ENCODE data around the gene BUD31. TPM values are rescaled to one million over a fixed set of nuclear protein-coding genes. Genes with fewer than 3 reads are reported as not detected.
A peak's percentile ranks its signal among the peaks of the same experiment; 100 is the strongest.

Gene BUD31
- total and polyA plus RNA-seq, 10 of the 15 experiments (the other 5 are each of a cell fraction or from before 2014, with no cell fraction given): 74.2 to 317 (median 130) TPM

DNA sequence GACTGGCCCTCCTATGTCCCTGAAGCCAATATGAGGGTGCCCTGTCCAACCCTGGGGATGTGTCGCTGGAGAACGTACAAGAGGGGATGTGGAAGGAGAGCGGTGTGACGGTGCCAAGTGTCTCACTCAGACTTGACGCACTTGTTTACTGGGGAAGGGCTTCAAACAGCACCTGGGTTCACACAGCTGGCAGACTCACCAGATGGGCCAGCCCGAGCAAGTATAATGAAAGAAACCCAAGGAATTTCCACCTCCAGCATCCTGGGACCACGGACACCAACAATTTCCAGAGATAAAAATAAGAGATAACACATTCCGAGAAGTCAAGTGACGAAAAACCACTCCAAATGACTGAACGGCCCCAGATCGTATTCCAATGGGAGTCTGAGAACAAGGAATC lies 51.9 kb downstream of the BUD31 start:
- no peak for FAIRE-seq
- 96% methylated on average over 11 of the region's 11 CpGs for WGBS (ENCODE audit: insufficient coverage, insufficient replicate concordance, low lambda C conversion rate, missing lambda C conversion rate)
- SMC1A ChIA-PET (ENCODE audit: uncharacterized antibody, unreplicated experiment): no interaction called here
- intact Hi-C loops (cut with micrococcal nuclease; ENCODE audit: unreplicated experiment) (loop anchor here (10.0 kb wide), 1 partner anchor 154 kb away; the partner anchor contains the start of gene ZSCAN25), in situ Hi-C loops (cut with MboI) (no loop called here)
- Histone ChIP-seq H3K9ac (ENCODE audit: control insufficient read depth, insufficient read depth, low read length) (no peak overlapping the region), H3K4me1 (ENCODE audit: control insufficient read depth, insufficient read depth, low read length) (no peaks in the 10 kb centered on the region), H3K36me3 (ENCODE audit: control insufficient read depth in 2 of 2, insufficient read depth in 2 of 2, low read length in 1 of 2) (peaks cover 25% of the 10 kb centered on the region in 2 experiments), H3K79me2 (ENCODE audit: control insufficient read depth, insufficient read depth, low read length) (peaks cover 49% of the 10 kb centered on the region), H3K27ac (ENCODE audit: control insufficient read depth, insufficient read depth) (no peak overlapping the region), H3K27me3 (replicated peaks in 1 of 2; ENCODE audit: control insufficient read depth in 2 of 2, insufficient read depth in 2 of 2, low read length in 1 of 2) (no peaks in the 10 kb centered on the region), H2AFZ (ENCODE audit: control insufficient read depth, low read depth, low read length) (no peak overlapping the region), H4K20me1 (ENCODE audit: control insufficient read depth, insufficient read depth) (no peaks in the 10 kb centered on the region), H3K4me3 (no peak overlapping the region), H3K4me2 (ENCODE audit: control insufficient read depth, insufficient read depth) (no peak overlapping the region; the same call in 1 of the 2 replicates), H3K9me3 (replicated peaks; ENCODE audit: control insufficient read depth, insufficient read depth, low read length) (no peaks in the 10 kb centered on the region)
- RAD21 ChIA-PET (ENCODE audit: unreplicated experiment): no interaction called here
- DNase-seq (ENCODE audit: low read depth, low spot score): no peak
- POLR2A ChIA-PET: no interaction called here
- BruUV-seq (replicated peaks): no TSS peak
- CTCF ChIA-PET: interaction anchor here (0.7 kb wide), 1 partner anchor 8 kb away, joined by 3 read pairs; no protein-coding TSS in a partner anchor
- TF ChIP-seq POLR2A (IDR thresholded peaks at IDR 0.05; ENCODE audit: low read depth, low read length): peak; percentile 49; the same call in 1 of the 2 replicates
- no peak for TF ChIP-seq SUPT20H (IDR thresholded peaks at IDR 0.05; ENCODE audit: borderline replicate concordance, control insufficient read depth, low read depth, low read length)
- no peak for ATAC-seq

DNA sequence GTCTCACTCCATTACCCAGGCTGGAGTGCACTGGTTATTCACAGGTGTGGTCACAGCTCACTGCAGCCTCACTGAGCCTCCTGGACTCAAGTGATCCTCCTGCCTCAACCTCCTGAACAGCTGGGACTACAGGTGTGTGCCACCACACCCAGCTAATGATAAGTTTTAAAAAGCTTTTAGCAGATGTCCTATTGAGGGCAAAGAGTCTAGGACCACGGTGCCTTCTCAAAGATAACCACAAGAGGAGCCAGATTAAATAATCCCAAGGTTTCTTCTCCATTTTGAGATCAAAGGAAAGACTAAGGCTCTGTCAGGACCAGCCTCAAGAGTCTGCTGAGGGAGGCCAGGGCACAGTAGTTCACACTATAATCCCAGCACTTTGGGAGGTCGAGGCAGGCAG lies 52.5 kb downstream of the BUD31 start:
- Histone ChIP-seq H3K4me2 (ENCODE audit: control insufficient read depth, insufficient read depth) (no peak overlapping the region), H3K4me1 (ENCODE audit: control insufficient read depth, insufficient read depth, low read length) (peaks cover 1% of the 10 kb centered on the region; the same call in 1 of the 2 replicates), H3K9me3 (replicated peaks; ENCODE audit: control insufficient read depth, insufficient read depth, low read length) (no peaks in the 10 kb centered on the region), H3K4me3 (no peak overlapping the region), H3K27ac (ENCODE audit: control insufficient read depth, insufficient read depth) (no peak overlapping the region), H3K9ac (ENCODE audit: control insufficient read depth, insufficient read depth, low read length) (no peak overlapping the region), H3K27me3 (replicated peaks in 1 of 2; ENCODE audit: control insufficient read depth in 2 of 2, insufficient read depth in 2 of 2, low read length in 1 of 2) (no peaks in the 10 kb centered on the region), H3K79me2 (ENCODE audit: control insufficient read depth, insufficient read depth, low read length) (peaks cover 54% of the 10 kb centered on the region), H2AFZ (ENCODE audit: control insufficient read depth, low read depth, low read length) (no peak overlapping the region), H4K20me1 (ENCODE audit: control insufficient read depth, insufficient read depth) (no peaks in the 10 kb centered on the region), H3K36me3 (ENCODE audit: control insufficient read depth in 2 of 2, insufficient read depth in 2 of 2, low read length in 1 of 2) (peaks cover 19 to 24% of the 10 kb centered on the region in 2 experiments)
- FAIRE-seq: no peak
- CTCF ChIA-PET: no interaction called here
- WGBS (ENCODE audit: insufficient coverage, insufficient replicate concordance, low lambda C conversion rate, missing lambda C conversion rate): 50% methylated on average over 2 of the region's 2 CpGs
- intact Hi-C loops (cut with micrococcal nuclease; ENCODE audit: unreplicated experiment): loop anchor here (10.0 kb wide), 1 partner anchor 154 kb away; the partner anchor contains the start of gene ZSCAN25
- DNase-seq (ENCODE audit: low read depth, low spot score): no peak
- POLR2A ChIA-PET: no interaction called here
- no TSS peak for BruUV-seq (replicated peaks)
- SMC1A ChIA-PET (ENCODE audit: uncharacterized antibody, unreplicated experiment): no interaction called here
- RAD21 ChIA-PET (ENCODE audit: unreplicated experiment): no interaction called here
- no peak for ATAC-seq
- no peak for TF ChIP-seq KDM1A (IDR thresholded peaks at IDR 0.05; ENCODE audit: borderline replicate concordance)
- TF ChIP-seq ZNF217 (IDR thresholded peaks at IDR 0.05): no peak
- no peak for TF ChIP-seq MEF2A (IDR thresholded peaks at IDR 0.05; ENCODE audit: insufficient read depth, low read depth, low read length)
- TF ChIP-seq, protein P1, sequence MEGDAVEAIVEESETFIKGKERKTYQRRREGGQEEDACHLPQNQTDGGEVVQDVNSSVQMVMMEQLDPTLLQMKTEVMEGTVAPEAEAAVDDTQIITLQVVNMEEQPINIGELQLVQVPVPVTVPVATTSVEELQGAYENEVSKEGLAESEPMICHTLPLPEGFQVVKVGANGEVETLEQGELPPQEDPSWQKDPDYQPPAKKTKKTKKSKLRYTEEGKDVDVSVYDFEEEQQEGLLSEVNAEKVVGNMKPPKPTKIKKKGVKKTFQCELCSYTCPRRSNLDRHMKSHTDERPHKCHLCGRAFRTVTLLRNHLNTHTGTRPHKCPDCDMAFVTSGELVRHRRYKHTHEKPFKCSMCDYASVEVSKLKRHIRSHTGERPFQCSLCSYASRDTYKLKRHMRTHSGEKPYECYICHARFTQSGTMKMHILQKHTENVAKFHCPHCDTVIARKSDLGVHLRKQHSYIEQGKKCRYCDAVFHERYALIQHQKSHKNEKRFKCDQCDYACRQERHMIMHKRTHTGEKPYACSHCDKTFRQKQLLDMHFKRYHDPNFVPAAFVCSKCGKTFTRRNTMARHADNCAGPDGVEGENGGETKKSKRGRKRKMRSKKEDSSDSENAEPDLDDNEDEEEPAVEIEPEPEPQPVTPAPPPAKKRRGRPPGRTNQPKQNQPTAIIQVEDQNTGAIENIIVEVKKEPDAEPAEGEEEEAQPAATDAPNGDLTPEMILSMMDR (IDR thresholded peaks at IDR 0.05 in 2 of 3, conservative IDR thresholded peaks at IDR 0.05 in 1 of 3; ENCODE audit: control insufficient read depth in 2 of 3, extremely low read depth in 1 of 3, insufficient read depth in 1 of 3, low read depth in 3 of 3, low read length in 3 of 3): 0 out of 6 replicates have a peak, but pooled peaks of 1 of the 3 experiments have one; percentile 0
- no peak for TF ChIP-seq CBFB (IDR thresholded peaks at IDR 0.05; ENCODE audit: low read depth)
- no peak for TF ChIP-seq ESRRA (IDR thresholded peaks at IDR 0.05; ENCODE audit: low read length)
- no peak for TF ChIP-seq SRF (IDR thresholded peaks at IDR 0.05; ENCODE audit: low read depth in 2 of 2, low read length in 2 of 2)
- TF ChIP-seq DPF2 (IDR thresholded peaks at IDR 0.05): no peak
- in situ Hi-C loops (cut with MboI): no loop called here
